GM12875 (cell line): ENCODE results near the gene CAPN9.

ENCODE experiments used
- H3K4me3 ChIP-seq: one replicate; pipeline ENCODE4 v1.5.1; 2011; ENCODE audit warnings: low read depth, low read length, control low read depth
- TF ChIP-seq, protein P1 (sequence below): IDR thresholded peaks from 2 replicates; pipeline ENCODE4 v1.5.1; 2011; ENCODE audit warnings: low read depth, mild to moderate bottlenecking, control low read depth, inconsistent platforms, low read length, moderate library complexity, borderline replicate concordance; ENCODE audit not compliant: insufficient read depth

The CAPN9 gene

DNA sequence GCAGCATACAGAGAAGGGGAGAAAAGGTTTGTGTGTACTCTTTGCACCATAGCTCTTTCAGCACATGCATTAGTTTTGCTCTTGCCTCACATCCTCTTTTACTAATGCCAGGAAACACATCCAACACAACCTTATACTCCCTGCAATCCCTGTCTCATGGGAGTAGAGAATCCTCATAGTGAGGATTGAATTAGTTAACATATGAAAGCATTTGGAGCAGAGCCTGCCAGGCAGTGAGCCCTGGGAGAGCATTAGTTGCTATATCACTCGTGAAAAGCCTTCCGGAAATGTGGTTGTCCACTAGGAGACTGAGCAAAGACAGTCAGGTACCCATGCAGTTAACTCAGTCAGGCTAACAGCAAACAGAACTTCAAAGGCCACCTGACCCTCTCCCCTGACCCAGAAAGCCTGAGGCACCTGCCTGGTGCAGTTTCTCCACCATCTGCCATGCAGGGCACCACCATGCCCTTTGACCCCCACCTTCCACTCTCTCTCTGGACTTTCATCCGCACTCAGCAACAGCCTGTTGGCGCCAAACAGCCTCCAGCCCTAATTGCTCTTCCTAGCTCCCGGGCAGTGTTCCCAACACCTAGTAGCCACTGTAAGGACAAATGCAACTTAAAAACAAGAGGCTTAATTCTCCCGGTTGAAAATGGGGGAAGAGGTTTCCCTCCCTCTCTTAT is 18.3 kb upstream of the CAPN9 start:
- no peak overlapping the region for H3K4me3 ChIP-seq
- TF ChIP-seq, protein P1, sequence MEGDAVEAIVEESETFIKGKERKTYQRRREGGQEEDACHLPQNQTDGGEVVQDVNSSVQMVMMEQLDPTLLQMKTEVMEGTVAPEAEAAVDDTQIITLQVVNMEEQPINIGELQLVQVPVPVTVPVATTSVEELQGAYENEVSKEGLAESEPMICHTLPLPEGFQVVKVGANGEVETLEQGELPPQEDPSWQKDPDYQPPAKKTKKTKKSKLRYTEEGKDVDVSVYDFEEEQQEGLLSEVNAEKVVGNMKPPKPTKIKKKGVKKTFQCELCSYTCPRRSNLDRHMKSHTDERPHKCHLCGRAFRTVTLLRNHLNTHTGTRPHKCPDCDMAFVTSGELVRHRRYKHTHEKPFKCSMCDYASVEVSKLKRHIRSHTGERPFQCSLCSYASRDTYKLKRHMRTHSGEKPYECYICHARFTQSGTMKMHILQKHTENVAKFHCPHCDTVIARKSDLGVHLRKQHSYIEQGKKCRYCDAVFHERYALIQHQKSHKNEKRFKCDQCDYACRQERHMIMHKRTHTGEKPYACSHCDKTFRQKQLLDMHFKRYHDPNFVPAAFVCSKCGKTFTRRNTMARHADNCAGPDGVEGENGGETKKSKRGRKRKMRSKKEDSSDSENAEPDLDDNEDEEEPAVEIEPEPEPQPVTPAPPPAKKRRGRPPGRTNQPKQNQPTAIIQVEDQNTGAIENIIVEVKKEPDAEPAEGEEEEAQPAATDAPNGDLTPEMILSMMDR, result no peak

DNA sequence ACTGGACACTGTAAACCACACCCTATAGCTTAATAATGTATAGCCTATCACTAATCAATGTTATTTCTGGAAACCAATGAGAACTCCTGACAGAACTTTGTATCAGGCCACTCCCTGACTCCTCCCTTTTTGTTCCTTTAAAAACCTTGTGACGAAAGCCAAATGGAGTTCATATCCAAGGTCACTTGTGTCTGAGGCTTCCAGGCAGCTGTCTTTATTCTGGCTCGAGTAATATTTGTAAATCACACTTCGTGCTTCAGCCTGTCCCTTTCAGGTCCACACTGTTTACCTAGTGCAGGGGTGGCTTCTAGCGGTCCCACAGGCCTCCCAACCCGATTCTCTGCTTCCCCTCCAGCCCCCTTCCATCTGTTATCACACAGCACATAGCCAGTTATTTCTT is 16.2 kb upstream of the CAPN9 start:
- TF ChIP-seq, protein P1, result no peak
- H3K4me3 ChIP-seq, result no peak overlapping the region

DNA sequence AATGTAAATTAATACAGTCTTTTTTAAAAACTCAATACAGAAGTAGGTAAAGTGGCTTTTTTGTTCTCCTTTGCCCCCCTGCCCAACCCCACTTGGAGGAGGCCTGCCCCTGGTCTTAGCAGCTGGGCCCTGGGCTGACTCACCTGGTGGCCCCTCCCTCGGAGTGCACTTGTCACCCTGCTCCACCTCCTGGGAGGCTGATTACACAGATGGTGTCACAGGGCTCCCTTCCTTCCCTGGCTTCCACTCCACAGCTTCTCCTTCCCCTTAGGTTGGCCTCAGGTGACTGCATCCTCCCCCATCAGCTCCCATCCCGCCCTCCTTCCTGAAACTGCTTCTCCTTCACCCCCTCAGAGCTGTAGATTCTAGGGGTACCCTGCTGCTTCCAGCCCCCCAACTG is 11.7 kb upstream of the CAPN9 start:
- H3K4me3 ChIP-seq, result no peak overlapping the region
- TF ChIP-seq, protein P1, result no peak

DNA sequence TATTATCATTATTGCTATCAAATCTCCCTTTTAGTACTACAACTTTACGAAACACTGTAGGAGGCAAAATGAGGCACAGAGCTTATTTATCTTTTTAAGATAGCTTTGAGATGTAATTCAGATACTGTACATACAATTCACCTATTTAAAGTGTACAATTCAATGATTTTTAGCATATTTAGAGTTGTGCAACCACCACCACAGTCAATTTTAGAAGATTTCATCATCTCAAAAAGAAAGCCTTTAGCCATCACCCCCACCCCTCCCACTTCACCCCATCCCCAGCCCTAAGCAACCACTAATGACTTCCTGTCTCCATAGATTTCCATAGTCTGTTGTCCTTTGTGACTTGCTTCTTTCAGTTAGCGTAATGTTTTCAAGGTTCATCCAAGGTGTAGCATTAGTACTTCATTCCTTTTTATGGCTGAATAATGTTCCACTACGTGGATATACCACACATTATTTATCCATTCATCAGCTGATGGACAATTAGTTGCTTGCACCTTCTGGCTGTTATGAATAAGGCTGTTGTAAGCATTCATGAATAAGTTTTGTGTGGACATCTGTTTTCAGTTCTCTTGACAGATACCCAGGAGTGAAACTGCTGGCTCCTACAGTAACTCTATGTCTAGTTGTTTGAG is 9.4 kb upstream of the CAPN9 start:
- H3K4me3 ChIP-seq, result no peak overlapping the region
- TF ChIP-seq, protein P1, result no peak

DNA sequence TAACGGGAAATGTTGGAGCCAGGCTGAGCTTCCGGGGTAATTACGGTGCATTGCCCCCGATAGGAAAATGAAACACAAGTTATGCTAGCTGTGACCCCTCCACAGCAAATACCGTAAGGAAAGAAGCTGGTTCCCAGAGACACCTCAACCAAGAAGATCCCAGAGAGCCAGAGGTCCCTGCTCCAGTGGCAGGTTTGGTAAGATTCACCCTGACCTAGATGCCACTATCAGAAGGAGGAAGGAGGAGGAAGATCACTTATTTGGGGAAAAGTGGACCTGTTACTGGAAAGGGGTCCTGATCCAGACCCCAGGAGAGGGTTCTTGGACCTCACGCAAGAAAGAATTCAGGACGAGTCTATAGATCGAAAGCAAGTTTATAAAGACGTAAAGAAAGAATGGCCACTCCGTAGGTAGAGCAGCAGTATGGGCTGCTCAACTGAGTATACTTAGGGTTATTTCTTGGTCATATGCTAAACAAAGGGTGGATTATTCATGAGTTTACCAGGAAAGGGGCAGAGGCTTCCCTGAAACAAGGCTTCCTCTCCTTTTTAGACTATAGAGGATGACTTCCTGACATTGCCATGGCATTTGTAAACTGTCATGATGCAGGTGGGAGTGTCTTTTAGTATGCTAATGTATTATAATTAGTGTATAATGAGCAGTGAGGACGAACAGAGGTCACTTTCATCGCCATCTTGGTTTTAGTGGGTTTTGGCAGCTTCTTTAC is 7.5 kb upstream of the CAPN9 start:
- TF ChIP-seq, protein P1, result no peak
- no peak overlapping the region for H3K4me3 ChIP-seq

DNA sequence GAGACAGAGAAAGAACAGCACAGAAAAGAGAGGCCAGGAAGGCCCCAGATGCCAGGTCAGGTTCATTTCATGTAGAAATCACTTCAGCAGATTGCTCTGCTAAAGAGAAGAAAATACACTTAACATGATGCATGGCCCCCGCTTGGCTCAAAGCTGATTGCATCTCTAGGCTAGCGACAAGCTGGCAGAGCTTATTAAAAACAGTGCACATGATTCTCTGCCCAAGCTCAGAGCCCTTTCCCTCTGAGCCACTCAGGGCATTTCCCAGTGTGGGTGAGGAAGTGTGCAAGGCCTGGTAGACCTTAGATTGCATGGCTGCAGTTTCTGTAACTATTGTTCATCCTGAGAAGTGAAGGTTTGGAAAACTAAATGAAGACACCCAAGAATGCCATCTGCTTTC is 3.3 kb upstream of the CAPN9 start:
- TF ChIP-seq, protein P1, result no peak
- no peak overlapping the region for H3K4me3 ChIP-seq
